ENCODE data around the gene ZNF639.

DNA sequence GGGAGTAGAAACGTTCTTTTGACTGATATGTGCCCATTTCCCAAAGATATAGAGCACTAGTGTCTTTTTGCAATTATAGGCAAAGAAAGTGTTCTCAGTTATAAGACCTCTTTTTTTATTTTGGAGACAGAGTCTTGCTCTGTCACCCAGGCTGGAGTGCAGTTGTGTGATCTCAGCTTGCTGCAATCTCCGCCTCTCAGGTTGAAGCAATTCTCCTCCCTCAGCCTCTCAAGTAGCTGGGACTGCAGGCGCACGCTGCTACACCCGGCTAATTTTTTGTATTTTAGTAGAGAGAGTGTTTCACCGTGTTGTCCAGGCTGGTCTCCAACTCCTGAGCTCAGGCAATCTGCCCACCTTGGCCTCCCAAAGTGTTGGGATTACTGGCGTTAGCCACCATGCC lies 20.7 kb upstream of the ZNF639 start:
- TF ChIP-seq, protein P1, sequence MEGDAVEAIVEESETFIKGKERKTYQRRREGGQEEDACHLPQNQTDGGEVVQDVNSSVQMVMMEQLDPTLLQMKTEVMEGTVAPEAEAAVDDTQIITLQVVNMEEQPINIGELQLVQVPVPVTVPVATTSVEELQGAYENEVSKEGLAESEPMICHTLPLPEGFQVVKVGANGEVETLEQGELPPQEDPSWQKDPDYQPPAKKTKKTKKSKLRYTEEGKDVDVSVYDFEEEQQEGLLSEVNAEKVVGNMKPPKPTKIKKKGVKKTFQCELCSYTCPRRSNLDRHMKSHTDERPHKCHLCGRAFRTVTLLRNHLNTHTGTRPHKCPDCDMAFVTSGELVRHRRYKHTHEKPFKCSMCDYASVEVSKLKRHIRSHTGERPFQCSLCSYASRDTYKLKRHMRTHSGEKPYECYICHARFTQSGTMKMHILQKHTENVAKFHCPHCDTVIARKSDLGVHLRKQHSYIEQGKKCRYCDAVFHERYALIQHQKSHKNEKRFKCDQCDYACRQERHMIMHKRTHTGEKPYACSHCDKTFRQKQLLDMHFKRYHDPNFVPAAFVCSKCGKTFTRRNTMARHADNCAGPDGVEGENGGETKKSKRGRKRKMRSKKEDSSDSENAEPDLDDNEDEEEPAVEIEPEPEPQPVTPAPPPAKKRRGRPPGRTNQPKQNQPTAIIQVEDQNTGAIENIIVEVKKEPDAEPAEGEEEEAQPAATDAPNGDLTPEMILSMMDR (IDR thresholded peaks at IDR 0.05): no peak
- TF ChIP-seq POLR2A (IDR thresholded peaks at IDR 0.05) (no peak), EP300 (IDR thresholded peaks at IDR 0.05) (no peak)
